Muscle layer of colon (tissue), 2 donors: ENCODE results near the gene CMTM5.
"Not testable (repeated sequence)": the region's sequence is repeated elsewhere in the genome, so short reads cannot be mapped to it uniquely, and the experiment has no call there.

Source experiments
- H3K27ac ChIP-seq: one replicate; pipeline ENCODE4 v1.7.0; 2013; ENCODE audit warnings: low read depth, mild to moderate bottlenecking, low read length, moderate library complexity
- H3K27me3 ChIP-seq, 2 donors: one replicate each; pipeline ENCODE4 v1.7.0; 2013; ENCODE audit warnings: low read length in 2 of 2, mild to moderate bottlenecking in 2 of 2; ENCODE audit not compliant: insufficient read depth in 2 of 2, control insufficient read depth in 1 of 2
- H3K36me3 ChIP-seq: one replicate; pipeline ENCODE4 v1.7.0; 2013; ENCODE audit warnings: mild to moderate bottlenecking, low read length; ENCODE audit not compliant: insufficient read depth
- H3K4me1 ChIP-seq: one replicate; pipeline ENCODE4 v1.7.0; 2013; ENCODE audit warnings: mild to moderate bottlenecking, low read length; ENCODE audit not compliant: insufficient read depth
- H3K4me3 ChIP-seq, 2 donors: one replicate each; pipeline ENCODE4 v1.7.0; 2013; ENCODE audit warnings: low read length in 2 of 2, low read depth in 1 of 2, mild to moderate bottlenecking in 1 of 2, moderate library complexity in 1 of 2
- H3K9ac ChIP-seq: one replicate; pipeline ENCODE4 v1.7.0; 2013; ENCODE audit warnings: low read length
- H3K9me3 ChIP-seq: one replicate; pipeline ENCODE4 v1.7.0; 2013; ENCODE audit warnings: mild to moderate bottlenecking, low read length
- donor health status: abdominal sarcoma.
- donor health status: Adenocarcinoma of cecum.

CMTM5 gene

DNA sequence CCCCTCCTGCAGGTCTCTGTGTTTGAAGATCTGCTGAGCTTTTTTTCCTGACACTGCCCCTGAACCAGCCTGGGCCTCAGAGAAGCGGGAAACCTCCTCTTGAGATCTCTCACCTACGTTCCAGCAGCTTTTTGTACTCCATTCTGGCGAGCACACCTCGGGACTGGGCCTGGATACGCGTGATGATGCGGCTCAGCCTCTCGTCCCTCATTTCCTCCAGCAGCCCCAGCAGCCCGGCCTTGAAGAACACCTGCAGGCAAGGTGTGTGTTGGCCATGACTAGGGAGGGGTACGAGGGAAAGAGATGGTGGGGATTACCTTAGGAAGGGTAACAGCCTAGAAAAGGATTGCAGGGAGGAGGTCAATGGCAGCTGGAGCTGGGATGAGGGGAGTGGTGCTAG, 48.3 kb downstream of the CMTM5 start:
- Histone ChIP-seq H3K4me3 (no peak overlapping the region), H3K9me3 (no peaks in the 10 kb centered on the region), H3K27me3 (no peaks in the 10 kb centered on the region), H3K36me3 (no peaks in the 10 kb centered on the region), H3K27ac (no peak overlapping the region), H3K4me1 (no peaks in the 10 kb centered on the region), H3K9ac (no peak overlapping the region)

- H3K4me1 ChIP-seq, H3K27ac ChIP-seq, H3K4me3 ChIP-seq, H3K9ac ChIP-seq, H3K27me3 ChIP-seq, H3K9me3 ChIP-seq, H3K36me3 ChIP-seq: not testable (repeated sequence)
Measured at GRCh38 chr14:23425798-23426197, 49.0 kb downstream of the CMTM5 start.

DNA sequence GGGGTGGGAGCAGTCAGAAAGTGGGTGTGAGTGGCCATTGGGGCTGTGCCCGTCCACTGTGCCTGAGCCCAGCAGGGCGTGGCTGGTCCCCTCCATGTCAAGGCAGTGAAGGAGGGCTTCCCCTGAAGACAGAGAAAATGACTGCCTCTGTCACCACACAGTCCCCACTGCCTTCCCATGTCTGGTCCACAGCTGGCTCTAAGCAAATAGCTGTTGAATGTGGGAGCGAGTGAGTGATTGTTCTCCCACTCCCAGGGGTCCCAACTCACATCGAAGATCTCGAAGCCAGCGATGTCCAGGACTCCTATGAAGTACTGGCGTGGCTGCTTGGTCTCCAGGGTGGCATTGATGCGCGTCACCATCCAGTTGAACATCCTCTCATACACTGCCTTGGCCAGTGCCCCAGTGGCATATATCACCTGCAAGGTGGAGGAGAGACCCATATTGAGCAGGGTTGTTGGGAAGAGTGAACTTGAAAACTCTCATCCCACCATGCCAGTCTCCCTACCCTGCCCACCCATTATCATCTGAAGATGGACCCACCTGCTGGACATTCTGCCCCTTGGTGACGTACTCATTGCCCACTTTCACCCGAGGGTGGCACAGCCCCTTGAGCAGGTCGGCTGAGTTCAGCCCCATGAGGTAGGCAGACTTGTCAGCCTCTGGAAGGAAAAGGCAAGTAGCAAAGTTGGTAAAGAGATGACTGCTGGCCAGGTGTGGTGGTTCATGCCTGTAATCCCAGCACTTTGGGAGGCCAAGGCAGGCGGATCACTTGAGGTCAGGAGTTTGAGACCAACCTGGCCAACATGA, 52.0 kb downstream of the CMTM5 start:
- Histone ChIP-seq H3K9ac (no peak overlapping the region), H3K27ac (no peak overlapping the region), H3K9me3 (no peaks in the 10 kb centered on the region)

More for the DNA sequence above, 52.0 kb downstream of the CMTM5 start:
- no peaks in the 10 kb centered on the region for H3K27me3 ChIP-seq
- no peaks in the 10 kb centered on the region for H3K4me1 ChIP-seq
- no peaks in the 10 kb centered on the region for H3K36me3 ChIP-seq
- H3K4me3 ChIP-seq, result no peak overlapping the region
